ENCODE data around the gene FES.
"Not testable (repeated sequence)": the region's sequence is repeated elsewhere in the genome, so short reads cannot be mapped to it uniquely, and the experiment has no call there.

Gene FES

GRCh38 chr15:90893175-90894090 is 9.1 kb downstream of the FES start:
- DNase-seq, result no peak

DNA sequence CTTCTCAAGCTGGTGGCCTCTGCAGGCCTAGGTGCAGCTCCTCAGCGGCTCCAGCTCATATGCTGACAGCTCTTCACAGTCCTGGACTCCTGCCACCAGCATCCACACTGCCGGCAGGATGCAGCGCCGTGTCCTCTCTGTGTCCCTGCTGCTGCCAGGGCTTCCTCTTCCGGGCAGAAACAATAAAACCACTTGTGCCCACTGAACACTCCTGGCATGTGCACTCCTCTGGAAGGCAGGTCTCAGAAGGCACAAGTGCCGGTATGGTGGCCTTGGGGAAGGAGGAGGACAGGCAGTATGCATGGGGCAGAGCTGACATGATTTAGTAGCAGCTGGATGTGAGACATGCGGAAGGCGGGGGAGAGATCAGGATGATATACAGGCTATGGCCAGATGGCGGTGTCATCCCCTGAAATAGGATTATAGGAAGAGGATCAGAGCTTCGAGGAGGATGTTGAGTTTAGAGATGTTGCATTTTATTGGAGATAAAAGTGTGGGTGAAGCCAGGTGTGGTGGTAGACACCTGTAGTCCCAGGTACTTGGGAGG is 11.3 kb downstream of the FES start:
- no peak for DNase-seq

DNA sequence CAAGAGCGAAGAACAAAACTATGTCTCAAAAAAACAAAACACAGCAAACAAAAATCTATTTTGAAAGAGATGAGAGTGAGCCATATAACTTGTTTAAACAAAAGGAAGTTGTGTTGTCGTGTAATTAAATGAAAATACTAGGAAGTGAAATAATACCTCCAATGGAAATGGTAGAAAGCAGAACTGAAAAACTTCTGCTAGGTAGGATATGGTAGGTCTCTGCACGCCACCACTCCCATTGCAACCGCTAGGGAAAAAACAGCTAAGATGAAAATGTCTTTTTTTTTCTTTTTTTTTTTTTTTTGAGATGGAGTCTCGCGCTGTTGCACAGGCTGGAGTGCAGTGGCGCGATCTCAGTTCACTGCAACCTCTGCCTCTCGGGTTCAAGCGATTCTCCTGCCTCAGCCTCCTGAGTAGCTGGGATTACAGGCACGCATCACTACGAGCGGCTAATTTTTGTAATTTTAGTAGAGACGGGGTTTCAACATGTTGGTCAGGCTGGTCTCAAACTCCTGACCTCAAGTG is 12.9 kb downstream of the FES start:
- DNase-seq, result not testable (repeated sequence)

DNA sequence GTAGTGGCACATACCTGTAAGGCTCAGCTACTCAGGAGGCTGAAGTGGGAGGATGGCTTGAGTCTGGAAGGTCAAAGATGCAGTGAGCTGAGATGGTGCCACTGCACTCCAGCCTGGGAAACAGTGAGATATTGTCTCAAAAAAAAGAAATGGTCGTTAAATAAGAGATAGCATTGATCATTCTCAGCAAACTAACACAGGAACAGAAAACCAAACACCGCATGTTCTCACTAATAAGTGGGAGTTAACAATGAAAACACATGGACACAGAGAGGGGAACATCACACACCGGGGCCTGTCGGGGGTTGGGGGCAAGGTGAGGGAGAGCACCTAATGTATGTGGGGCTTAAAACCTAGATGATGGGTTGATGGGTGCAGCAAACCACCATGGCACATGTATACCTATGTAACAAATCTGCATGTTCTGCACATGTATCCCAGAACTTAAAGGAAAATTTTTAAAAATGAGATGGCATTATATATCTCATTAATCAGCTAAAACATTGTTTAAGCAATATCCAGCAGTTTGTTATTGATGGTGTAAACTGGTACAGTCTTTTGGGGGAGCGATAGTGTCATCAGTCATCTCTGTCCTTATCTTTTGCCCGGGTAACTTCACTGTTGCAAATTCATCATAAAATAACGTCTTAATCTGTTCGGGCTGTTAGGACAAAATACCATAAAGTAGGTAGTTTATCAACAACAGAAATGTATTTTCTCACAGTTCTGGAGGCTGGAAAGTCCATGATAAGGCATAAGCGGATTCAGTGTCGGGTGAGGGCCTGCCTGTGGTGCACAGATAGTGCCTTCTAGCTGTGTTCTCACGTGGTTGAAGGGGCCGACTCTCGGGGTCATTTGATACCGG is 17.1 kb downstream of the FES start:
- no peak for DNase-seq

DNA sequence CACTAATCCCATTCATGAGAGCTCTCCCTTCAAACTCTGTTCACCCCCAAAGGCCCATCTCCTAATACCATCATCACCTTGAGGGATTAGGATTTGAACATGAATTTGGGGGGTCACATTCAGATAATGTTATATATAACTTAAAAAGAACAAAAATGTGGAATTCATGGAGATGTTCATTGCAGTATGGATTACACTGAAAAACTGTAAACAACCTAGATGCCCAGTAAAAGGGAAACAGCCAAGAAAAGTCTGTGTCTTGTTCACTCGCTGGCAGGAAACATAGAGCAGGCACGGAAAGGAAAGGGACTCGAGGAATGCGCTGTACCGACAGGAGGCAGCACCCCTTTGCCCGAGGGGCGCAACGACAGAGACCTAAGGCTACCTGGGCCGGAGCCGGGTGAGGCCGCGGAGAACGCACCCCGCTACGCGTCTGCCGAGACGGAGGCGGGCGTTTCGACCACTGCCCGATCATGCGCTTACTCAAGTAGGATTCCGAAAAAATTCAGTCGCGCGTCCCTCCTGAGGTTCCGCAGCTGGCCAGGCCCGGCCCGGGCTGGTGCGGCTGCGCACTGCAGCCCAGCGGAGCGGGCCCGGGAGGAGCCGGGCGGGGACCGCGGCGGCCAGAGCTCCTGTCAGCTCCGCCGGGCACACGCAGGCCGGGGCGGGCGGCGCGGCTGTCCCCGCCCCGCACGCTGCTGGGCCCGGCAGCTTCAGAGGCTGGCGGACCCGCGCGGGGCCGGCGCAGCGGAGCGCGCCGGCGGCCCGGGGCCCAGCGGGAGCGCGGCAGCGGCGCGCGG is 17.9 kb downstream of the FES start:
- peak; percentile 69 for DNase-seq

GRCh38 chr15:90902840-90903732 is 18.8 kb downstream of the FES start, which contains the start of gene MAN2A2:
MAN2A2 (plus strand) TSS chr15:90903302; CDS start chr15:90904208, 906 bp downstream.
- DNase-seq, result peak; percentile 30

DNA sequence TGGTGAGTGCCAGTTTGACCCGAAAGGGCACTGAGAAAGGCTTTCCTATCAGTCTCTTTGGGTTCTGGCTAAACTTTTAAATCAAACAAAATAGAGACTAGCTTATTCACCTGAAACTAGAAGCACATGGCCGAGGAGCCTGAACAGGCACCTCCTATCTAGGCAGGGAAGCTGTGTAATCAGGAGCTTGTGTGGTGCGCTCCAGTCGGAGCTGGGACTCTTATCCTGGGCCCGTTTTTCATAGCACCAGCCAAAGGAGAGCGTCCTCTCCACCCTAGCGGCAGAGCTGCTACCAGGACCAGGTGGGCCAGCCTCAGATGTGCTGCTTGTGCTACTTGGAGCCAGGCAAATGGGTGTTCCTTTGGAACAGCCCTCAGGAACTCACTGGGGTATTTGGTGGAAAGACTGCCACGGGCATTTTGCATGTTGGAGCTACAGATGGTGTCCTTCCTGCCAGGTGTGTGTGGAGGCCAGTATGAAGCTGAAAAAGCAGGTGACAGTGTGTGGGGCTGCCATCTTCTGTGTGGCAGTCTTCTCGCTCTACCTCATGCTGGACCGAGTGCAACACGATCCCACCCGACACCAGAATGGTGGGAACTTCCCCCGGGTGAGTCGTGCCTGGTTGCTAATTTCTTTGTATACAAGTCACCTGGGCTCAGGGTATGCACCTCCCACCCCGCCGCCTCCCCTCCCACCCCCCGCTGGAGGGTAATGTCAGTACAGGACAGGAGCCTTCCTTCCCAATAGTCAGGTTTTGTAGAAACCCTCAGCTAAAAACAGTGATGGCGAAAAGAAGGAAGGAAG is 19.6 kb downstream of the FES start:
- DNase-seq, result no peak

- no peak for DNase-seq
Observed at GRCh38 chr15:90904746-90905145, 20.4 kb downstream of the FES start.

- DNase-seq, result no peak
Observed at GRCh38 chr15:90905306-90906180, 21.2 kb downstream of the FES start.

- no peak for DNase-seq
Observed at GRCh38 chr15:90906181-90906849, 22.0 kb downstream of the FES start.

- no peak for DNase-seq
Observed at GRCh38 chr15:90907051-90907660, 22.9 kb downstream of the FES start.

- no peak for DNase-seq
Observed at GRCh38 chr15:90907838-90908507, 23.7 kb downstream of the FES start.

DNA sequence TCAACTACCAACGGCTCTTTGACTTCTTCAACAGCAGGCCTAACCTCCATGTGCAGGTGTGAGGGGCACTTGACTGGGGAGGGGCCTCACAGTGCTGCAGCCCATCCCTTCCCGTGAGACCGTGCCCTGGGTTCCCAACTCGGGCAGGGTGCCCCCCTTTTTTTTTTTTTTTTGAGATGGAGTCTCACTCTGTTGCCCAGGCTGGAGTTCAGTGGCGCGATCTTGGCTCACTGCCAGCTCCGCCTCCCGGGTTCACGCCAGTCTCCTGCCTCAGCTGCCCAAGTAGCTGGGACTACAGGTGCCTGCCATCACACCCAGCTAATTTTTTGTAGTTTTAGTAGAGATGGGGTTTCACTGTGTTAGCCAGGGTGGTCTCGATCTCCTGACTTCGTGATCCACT is 25.1 kb downstream of the FES start:
- DNase-seq, result not testable (repeated sequence)

DNA sequence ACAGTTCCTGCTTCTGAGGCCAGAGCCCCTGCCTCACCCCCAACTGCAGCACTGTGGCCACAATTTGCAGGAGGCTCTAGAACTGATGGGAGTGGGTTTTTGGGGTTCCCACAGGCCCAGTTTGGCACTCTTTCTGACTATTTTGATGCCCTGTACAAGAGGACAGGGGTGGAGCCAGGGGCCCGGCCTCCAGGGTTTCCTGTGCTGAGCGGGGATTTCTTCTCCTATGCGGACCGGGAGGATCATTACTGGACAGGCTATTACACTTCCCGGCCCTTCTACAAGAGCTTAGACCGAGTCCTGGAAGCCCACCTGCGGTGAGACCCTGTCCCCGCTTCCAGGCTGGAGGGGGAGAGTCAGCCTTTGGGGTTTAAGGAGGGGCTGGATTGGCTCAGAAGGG is 25.7 kb downstream of the FES start:
- no peak for DNase-seq

GRCh38 chr15:90910441-90911301 is 26.4 kb downstream of the FES start:
- DNase-seq, result no peak

DNA sequence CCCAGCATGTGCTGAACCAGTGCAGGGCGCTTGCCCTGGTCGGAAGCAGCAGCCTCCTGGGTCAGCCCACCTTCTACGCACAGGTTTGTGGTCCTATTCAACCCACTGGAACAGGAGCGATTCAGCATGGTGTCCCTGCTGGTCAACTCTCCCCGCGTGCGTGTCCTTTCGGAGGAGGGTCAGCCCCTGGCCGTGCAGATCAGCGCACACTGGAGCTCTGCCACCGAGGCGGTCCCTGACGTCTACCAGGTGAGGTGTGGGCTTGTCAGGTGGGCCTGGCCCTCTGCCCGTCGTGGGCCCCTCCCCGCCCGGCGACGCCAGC is 27.0 kb downstream of the FES start:
- no peak for DNase-seq
